IMR-90 (cell line): Measurements from ENCODE around the gene C20orf202. TPM values are rescaled to one million over a fixed set of nuclear protein-coding genes. Genes with fewer than 3 reads are reported as not detected.

Experiments
- ATAC-seq: fragments of 200-7000 bp; cut with Tn5 transposase; 2 replicates; pipeline ENCODE4 v1.9.1; 2020; ENCODE audit warnings: low read depth, mild to moderate bottlenecking, moderate library complexity
- BruUV-seq: library from RNA; stranded (reverse); fragments of 400-500 nt; replicated peaks from 2 replicates; lab custom pipeline; 2021; lab: Mats Ljungman, UMichigan
- CTCF ChIA-PET: fragments of 300-600 bp; formaldehyde crosslinking; extraction: SDS; loops from one replicate; lab custom pipeline; 2021; ENCODE audit warnings: antibody characterized with exemption; lab: Yijun Ruan, JAX
- POLR2A ChIA-PET: fragments of 300-600 bp; sonication (Branson Sonifier 250); formaldehyde crosslinking; loops from one replicate; lab custom pipeline; 2022; ENCODE audit warnings: antibody characterized with exemption; ENCODE audit not compliant: unreplicated experiment; lab: Charles Lee
- DNase-seq: peaks from one replicate; pipeline ENCODE4 v3.0.0; 2013
- H2AFZ ChIP-seq: replicated peaks from 2 replicates; pipeline ENCODE3; 2013; ENCODE audit warnings: low read length, mild to moderate bottlenecking; ENCODE audit not compliant: poor library complexity
- H2AK5ac ChIP-seq: 2 replicates; pipeline ENCODE4 v1.6.1; 2013; ENCODE audit warnings: low read depth, low read length, inconsistent platforms
- H2AK9ac ChIP-seq: replicated peaks from 2 replicates; pipeline ENCODE3; 2013; ENCODE audit warnings: mild to moderate bottlenecking, low read depth, low read length, moderate library complexity; ENCODE audit not compliant: poor library complexity
- H2BK120ac ChIP-seq: 2 replicates; pipeline ENCODE4 v1.6.1; 2013; ENCODE audit warnings: low read depth, low read length, inconsistent platforms
- H2BK15ac ChIP-seq: 3 replicates; pipeline ENCODE4 v1.6.1; 2013; ENCODE audit warnings: low read depth, low read length, inconsistent platforms
- H2BK20ac ChIP-seq: 2 replicates; pipeline ENCODE4 v1.6.1; 2013; ENCODE audit warnings: low read depth, mild to moderate bottlenecking, inconsistent platforms, low read length, moderate library complexity
- H2BK5ac ChIP-seq: 2 replicates; pipeline ENCODE4 v1.6.1; 2013; ENCODE audit warnings: mild to moderate bottlenecking, low read depth, low read length, inconsistent platforms; ENCODE audit not compliant: poor library complexity, severe bottlenecking
- H3K14ac ChIP-seq: replicated peaks from 2 replicates; pipeline ENCODE4 v1.6.1; 2013; ENCODE audit warnings: low read depth, low read length, inconsistent platforms
- H3K18ac ChIP-seq: 2 replicates; pipeline ENCODE4 v1.6.1; 2013; ENCODE audit warnings: low read depth, low read length, control low read depth
- H3K23ac ChIP-seq: 2 replicates; pipeline ENCODE4 v1.6.1; 2013; ENCODE audit warnings: low read depth, low read length, inconsistent platforms
- H3K27ac ChIP-seq: 2 replicates; pipeline ENCODE4 v1.5.1; 2013; ENCODE audit warnings: mild to moderate bottlenecking, control low read depth, low read length; ENCODE audit not compliant: insufficient read depth
- H3K27me3 ChIP-seq: 2 replicates; pipeline ENCODE4 v1.6.1; 2013; ENCODE audit warnings: low read length; ENCODE audit not compliant: control insufficient read depth, insufficient read depth
- H3K36me3 ChIP-seq: 2 replicates; pipeline ENCODE4 v1.6.1; 2013; ENCODE audit warnings: low read length, mixed read lengths; ENCODE audit not compliant: control insufficient read depth, insufficient read depth
- H3K4ac ChIP-seq: 2 replicates; pipeline ENCODE4 v1.6.1; 2013; ENCODE audit warnings: low read depth, low read length, inconsistent platforms
- H3K4me1 ChIP-seq: 2 replicates; pipeline ENCODE4 v1.6.1; 2013; ENCODE audit warnings: low read length, mixed read lengths; ENCODE audit not compliant: control insufficient read depth, insufficient read depth
- H3K4me2 ChIP-seq: 2 replicates; pipeline ENCODE4 v1.6.1; 2013; ENCODE audit warnings: low read depth, mild to moderate bottlenecking, control low read depth, low read length, moderate library complexity
- H3K4me3 ChIP-seq: 2 replicates; pipeline ENCODE4 v1.5.1; 2013; ENCODE audit warnings: low read depth, mild to moderate bottlenecking, control low read depth, low read length, moderate library complexity; ENCODE audit not compliant: insufficient read depth
- H3K56ac ChIP-seq: 2 replicates; pipeline ENCODE4 v1.6.1; 2013; ENCODE audit warnings: low read length, inconsistent platforms; ENCODE audit not compliant: insufficient read depth; ENCODE audit errors: extremely low read depth
- H3K79me1 ChIP-seq, 2 experiments: 2 replicates each; pipeline ENCODE4 v1.6.1; 2013; ENCODE audit warnings: low read length in 2 of 2, inconsistent platforms in 1 of 2, low read depth in 1 of 2
- H3K9ac ChIP-seq: 2 replicates; pipeline ENCODE4 v1.6.1; 2013; ENCODE audit warnings: low read depth, low read length, control low read depth
- H3K9me1 ChIP-seq: 2 replicates; pipeline ENCODE4 v1.6.1; 2013; ENCODE audit warnings: low read length, inconsistent platforms; ENCODE audit not compliant: insufficient read depth
- H3K9me3 ChIP-seq: 2 replicates; pipeline ENCODE4 v1.6.1; 2013; ENCODE audit warnings: low read length; ENCODE audit not compliant: control insufficient read depth, insufficient read depth
- H4K20me1 ChIP-seq: 2 replicates; pipeline ENCODE4 v1.6.1; 2013; ENCODE audit warnings: low read length, inconsistent platforms; ENCODE audit not compliant: insufficient read depth
- H4K5ac ChIP-seq: 2 replicates; pipeline ENCODE4 v1.6.1; 2013; ENCODE audit warnings: mild to moderate bottlenecking, low read depth, low read length, control low read depth
- H4K8ac ChIP-seq, 2 experiments: 2 replicates each; pipeline ENCODE4 v1.6.1; 2013; ENCODE audit warnings: low read depth in 2 of 2, low read length in 2 of 2, control low read depth in 1 of 2, inconsistent platforms in 1 of 2
- H4K91ac ChIP-seq: 2 replicates; pipeline ENCODE4 v1.6.1; 2013; ENCODE audit warnings: low read depth, low read length, inconsistent platforms; ENCODE audit not compliant: insufficient read depth
- BHLHE40 ChIP-seq: fragments of 150-350 bp; IDR thresholded peaks from 2 replicates; pipeline ENCODE4 v1.6.1; 2016; ENCODE audit warnings: mild to moderate bottlenecking, low read depth, low read length
- CEBPB ChIP-seq: IDR thresholded peaks from 2 replicates; pipeline ENCODE4 v1.6.1; 2012; ENCODE audit warnings: low read depth, low read length, improper control_type of control experiment
- CHD1 ChIP-seq: IDR thresholded peaks from 2 replicates; pipeline ENCODE4 v1.6.1; 2012; ENCODE audit warnings: low read depth, low read length, improper control_type of control experiment
- CTCF ChIP-seq: conservative IDR thresholded peaks from 2 replicates; pipeline ENCODE4 v1.5.1; 2012; ENCODE audit warnings: mild to moderate bottlenecking, low read depth, low read length, improper control_type of control experiment
- ELK1 ChIP-seq: fragments of 150-350 bp; IDR thresholded peaks from 2 replicates; pipeline ENCODE4 v1.6.1; 2016; ENCODE audit warnings: low read depth, mild to moderate bottlenecking, low read length, moderate library complexity, borderline replicate concordance
- FOS ChIP-seq: fragments of 150-350 bp; IDR thresholded peaks from 2 replicates; pipeline ENCODE4 v1.6.1; 2016; ENCODE audit warnings: low read depth, low read length
- MAFK ChIP-seq: IDR thresholded peaks from 2 replicates; pipeline ENCODE4 v1.6.1; 2012; ENCODE audit warnings: low read depth, low read length, improper control_type of control experiment
- MAZ ChIP-seq: IDR thresholded peaks from 2 replicates; pipeline ENCODE4 v1.6.1; 2012; ENCODE audit warnings: low read depth, mild to moderate bottlenecking, low read length, improper control_type of control experiment, moderate library complexity, borderline replicate concordance
- MXI1 ChIP-seq: IDR thresholded peaks from 2 replicates; pipeline ENCODE4 v1.6.1; 2012; ENCODE audit warnings: low read depth, mild to moderate bottlenecking, low read length, moderate library complexity, borderline replicate concordance
- NFE2L2 ChIP-seq: fragments of 150-350 bp; IDR thresholded peaks from 2 replicates; pipeline ENCODE4 v1.6.1; 2016; ENCODE audit warnings: low read depth, mild to moderate bottlenecking, low read length
- POLR2A ChIP-seq: IDR thresholded peaks from 2 replicates; pipeline ENCODE4 v1.6.1; 2012; ENCODE audit warnings: mild to moderate bottlenecking, low read depth, low read length
- RAD21 ChIP-seq: IDR thresholded peaks from 2 replicates; pipeline ENCODE4 v1.6.1; 2012; ENCODE audit warnings: low read length, improper control_type of control experiment
- RCOR1 ChIP-seq: IDR thresholded peaks from 2 replicates; pipeline ENCODE4 v1.6.1; 2012; ENCODE audit warnings: mild to moderate bottlenecking, low read length, improper control_type of control experiment; ENCODE audit not compliant: insufficient replicate concordance
- RFX5 ChIP-seq: IDR thresholded peaks from 2 replicates; pipeline ENCODE4 v1.8.0; 2012; ENCODE audit warnings: low read depth, mild to moderate bottlenecking, low read length, moderate library complexity
- SMC3 ChIP-seq: fragments of 150-350 bp; IDR thresholded peaks from 2 replicates; pipeline ENCODE4 v1.6.1; 2016; ENCODE audit warnings: low read depth, mild to moderate bottlenecking, antibody characterized with exemption, low read length, moderate library complexity
- USF2 ChIP-seq: fragments of 150-350 bp; IDR thresholded peaks from 2 replicates; pipeline ENCODE4 v1.6.1; 2017; ENCODE audit warnings: mild to moderate bottlenecking, antibody characterized with exemption, low read length, low read depth
- WGBS, 2 experiments: methylation state at CpG; one replicate each; pipeline versions ENCODE4 v1.1.5 to v1.1.7; 2013; ENCODE audit warnings: missing lambda C conversion rate in 2 of 2; ENCODE audit not compliant: insufficient read length in 1 of 2; ENCODE audit errors: extremely low coverage in 2 of 2; 5-methylcytosine and 5-hydroxymethylcytosine counted together
- dilution Hi-C: fragments of 300-500 bp; cut with HindIII; formaldehyde crosslinking; loops from one replicate; pipeline ENCODE4 v1.14.3; 2018; ENCODE audit warnings: low sequenced_read_pairs; ENCODE audit not compliant: unreplicated experiment
- in situ Hi-C: fragments of 300-500 bp; cut with MboI; formaldehyde crosslinking; loops from 3 replicates; pipeline ENCODE4 v1.14.3; 2019; ENCODE audit warnings: low sequenced_read_pairs, inconsistent platforms, mixed read lengths
- intact Hi-C: fragments of 100-400 bp; cut with micrococcal nuclease; formaldehyde crosslinking; loops from 2 replicates; pipeline ENCODE4 v1.10.0; 2022
- polyA plus RNA-seq, 3 experiments: library from polyadenylated mRNA; depleted of rRNA; stranded (reverse); fragments of >200 nt; gene quantifications; 2 replicates each; pipeline ENCODE4 v1.2.3, GENCODE V29; 2012; ENCODE audit warnings: low replicate concordance in 1 of 3
- total RNA-seq: library from RNA; depleted of rRNA; stranded (reverse); fragments of >200 nt; gene quantifications from 2 replicates; pipeline ENCODE4 v1.2.3, GENCODE V29; 2012

C20orf202 gene
- total and polyA plus RNA-seq, 2 of the 4 experiments (the other 2 are of a cell fraction) = not detected

GRCh38 chr20:1195226-1195625 is 8.0 kb upstream of the C20orf202 start:
- Histone ChIP-seq H3K18ac (no peak overlapping the region), H3K9me3 (peaks cover 4% of the 10 kb centered on the region; the same call in 1 of the 2 replicates), H2AK5ac (no peak overlapping the region), H4K8ac (no peak overlapping the region), H3K27me3 (peaks cover 55% of the 10 kb centered on the region), H3K4me3 (no peak overlapping the region), H3K4me2 (no peak overlapping the region), H3K36me3 (no peaks in the 10 kb centered on the region), H2AK9ac (no peak overlapping the region), H2AFZ (no peak overlapping the region), H3K9ac (no peak overlapping the region), H4K5ac (no peak overlapping the region), H3K27ac (no peak overlapping the region), H2BK5ac (no peak overlapping the region), H3K79me1 (no peaks in the 10 kb centered on the region), H3K56ac (no peak overlapping the region), H4K20me1 (no peaks in the 10 kb centered on the region), H2BK20ac (no peak overlapping the region), H3K14ac (no peak overlapping the region), H2BK15ac (no peak overlapping the region), H3K4me1 (no peaks in the 10 kb centered on the region), H3K23ac (no peak overlapping the region), H4K91ac (no peak overlapping the region), H2BK120ac (no peak overlapping the region), H3K9me1 (no peaks in the 10 kb centered on the region), H3K4ac (no peak overlapping the region)
- WGBS, 2 experiments = no CpG with 5 or more reads among the region's 1 CpG
- ChIA-PET CTCF (no interaction called here), POLR2A (no interaction called here)
- dilution Hi-C loops (no loop called here), in situ Hi-C loops (no loop called here), intact Hi-C loops (no loop called here)
- ATAC-seq (no peak), DNase-seq (no peak)
- BruUV-seq = no TSS peak
- TF ChIP-seq MAFK (no peak), SMC3 (no peak), MAZ (no peak), USF2 (no peak), RFX5 (no peak), ELK1 (no peak), POLR2A (no peak), CEBPB (no peak), RCOR1 (no peak), FOS (no peak), CHD1 (no peak), RAD21 (no peak), BHLHE40 (no peak), MXI1 (no peak), CTCF (no peak), NFE2L2 (no peak)
